ENCODE measurements around the gene PUM2. TPM values are rescaled to one million over a fixed set of nuclear protein-coding genes. Genes with fewer than 3 reads are reported as not detected.
"Not testable (repeated sequence)": the region's sequence is repeated elsewhere in the genome, so short reads cannot be mapped to it uniquely, and the experiment has no call there.

Gene PUM2
- total and polyA plus RNA-seq, 5 experiments from 2014 or later, result 17.1 to 177 (median 19.0) TPM

- ATAC-seq (no peak), DNase-seq (no peak)
- Mint-ChIP-seq H3K9me3 (no peaks in the 10 kb centered on the region), H3K36me3 (peaks cover 0 to 54% (median 15%) of the 10 kb centered on the region in 3 donors), H3K27me3 (no peaks in the 10 kb centered on the region), H3K4me1 (peaks cover 3 to 25% (median 16%) of the 10 kb centered on the region in 4 donors), H3K4me3 (no peak overlapping the region), H3K27ac (peak overlapping the region in 2 of 10 donors; percentile 31 to 51)
- POLR2A ChIA-PET, result interaction anchor here (1.5 kb wide), 1 partner anchor 11 kb away, joined by 4 read pairs; no protein-coding TSS in a partner anchor
Measured at GRCh38 chr2:20294231-20294630, 56.4 kb downstream of the PUM2 start.

DNA sequence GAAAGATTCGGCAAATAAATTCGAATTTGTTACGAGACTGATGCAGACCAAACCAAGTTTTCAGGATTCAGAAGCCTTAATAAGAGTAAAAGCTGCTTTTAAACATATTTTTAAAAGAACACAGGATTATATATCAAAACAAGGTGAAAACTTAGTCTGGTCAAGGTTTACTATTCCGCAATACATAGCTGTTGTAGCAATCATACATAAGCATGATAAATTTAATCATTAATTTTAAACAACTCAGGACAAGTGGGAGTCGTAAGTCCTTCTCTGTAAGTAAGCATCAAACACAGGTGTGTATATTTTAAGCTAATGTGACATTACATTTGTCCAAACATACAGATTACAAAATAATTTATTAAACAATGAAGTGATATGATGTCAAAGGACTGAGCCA, 57.7 kb downstream of the PUM2 start:
- no peaks in the 10 kb centered on the region for H3K27me3 Mint-ChIP-seq
- H3K27ac Mint-ChIP-seq, result no peak overlapping the region
- no peak for ATAC-seq
- peaks cover 3 to 21% (median 14%) of the 10 kb centered on the region in 4 donors for H3K4me1 Mint-ChIP-seq
- POLR2A ChIA-PET, result interaction anchor here (1.5 kb wide), 1 partner anchor 10 kb away, joined by 4 read pairs; no protein-coding TSS in a partner anchor
- H3K4me3 Mint-ChIP-seq, result no peak overlapping the region
- DNase-seq, result no peak
- peaks cover 0 to 45% (median 13%) of the 10 kb centered on the region in 3 donors for H3K36me3 Mint-ChIP-seq
- H3K9me3 Mint-ChIP-seq, result no peaks in the 10 kb centered on the region

GRCh38 chr2:20291846-20292408, 58.7 kb downstream of the PUM2 start:
- Mint-ChIP-seq H3K27ac (peak overlapping the region in 1 of 10 donors; percentile 54), H3K36me3 (peaks cover 0 to 34% (median 9%) of the 10 kb centered on the region in 3 donors), H3K4me3 (no peak overlapping the region), H3K9me3 (no peaks in the 10 kb centered on the region), H3K27me3 (no peaks in the 10 kb centered on the region), H3K4me1 (peaks cover 3 to 18% (median 10%) of the 10 kb centered on the region in 4 donors)
- no peak for ATAC-seq
- no peak for DNase-seq
- POLR2A ChIA-PET, result interaction anchor here (0.7 to 1.1 kb wide), 3 partner anchors 14 to 60 kb away, joined by 3 to 5 read pairs (median 5); no protein-coding TSS in a partner anchor

DNA sequence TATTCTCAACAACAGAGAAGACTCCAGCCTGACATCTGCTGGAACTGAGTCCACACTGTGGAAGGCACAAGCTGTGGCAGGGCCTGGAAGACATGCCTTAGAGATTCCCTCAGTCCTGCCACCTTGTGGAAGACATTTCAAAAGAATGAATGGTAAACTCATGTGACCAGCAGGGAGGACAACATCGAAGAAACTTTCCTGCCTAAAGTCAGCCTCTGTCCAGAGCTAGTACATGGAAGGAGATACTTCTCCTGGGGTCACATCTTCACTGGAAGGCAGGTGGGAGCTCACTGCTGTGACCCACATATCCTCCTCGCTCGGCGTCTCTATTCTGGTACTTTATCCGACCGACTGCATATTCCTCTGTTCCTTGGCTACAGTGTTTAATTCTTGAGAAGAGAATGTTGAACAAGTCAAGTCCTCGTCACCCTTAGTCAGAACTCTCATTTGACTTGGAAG, 59.5 kb downstream of the PUM2 start:
- DNase-seq, result no peak
- H3K4me3 Mint-ChIP-seq, result no peak overlapping the region
- no peaks in the 10 kb centered on the region for H3K27me3 Mint-ChIP-seq
- peak overlapping the region in 5 of 10 donors; percentile 31 to 76 (median 49) for H3K27ac Mint-ChIP-seq
- ATAC-seq, result peak; percentile 60 to 71
- H3K36me3 Mint-ChIP-seq, result peaks cover 0 to 26% (median 9%) of the 10 kb centered on the region in 3 donors
- peaks cover 3 to 14% (median 6%) of the 10 kb centered on the region in 4 donors for H3K4me1 Mint-ChIP-seq
- no peaks in the 10 kb centered on the region for H3K9me3 Mint-ChIP-seq
- POLR2A ChIA-PET, result interaction anchor here (1.1 kb wide), 1 partner anchor 47 kb away, joined by 3 read pairs; no protein-coding TSS in a partner anchor

DNA sequence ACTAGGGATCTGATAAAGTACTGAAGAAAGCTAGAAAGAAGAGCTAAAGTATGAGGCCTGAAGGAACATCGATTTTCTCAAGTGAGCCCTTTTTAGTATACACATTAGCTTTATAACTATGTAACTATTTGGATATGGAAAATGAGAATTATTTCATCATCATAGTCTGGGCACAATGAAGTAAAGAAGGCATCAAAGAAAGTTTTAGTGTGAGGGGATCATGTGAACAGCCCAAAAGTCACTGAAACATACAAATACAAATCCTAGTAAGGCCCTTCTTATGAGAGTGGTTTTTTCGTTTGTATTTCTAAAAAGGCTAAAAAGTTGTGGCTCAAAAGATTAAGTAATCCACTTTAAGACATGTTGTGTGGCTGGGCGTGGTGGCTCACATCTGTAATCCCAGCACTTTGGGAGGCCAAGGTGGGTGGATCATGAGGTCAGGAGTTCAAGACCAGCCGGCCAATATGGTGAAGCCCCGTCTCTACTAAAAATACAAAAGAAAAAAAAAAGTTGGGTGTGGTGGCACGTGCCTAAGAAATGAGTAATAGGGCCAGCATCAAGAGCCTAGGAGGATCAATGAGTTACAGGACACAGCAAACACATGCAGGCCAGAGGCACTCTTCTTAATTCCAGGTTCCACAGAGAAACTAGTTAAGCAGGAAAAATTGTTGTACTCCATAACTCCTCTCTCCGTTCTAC, 61.9 kb downstream of the PUM2 start:
- peaks cover 0 to 18% (median 9%) of the 10 kb centered on the region in 3 donors for H3K36me3 Mint-ChIP-seq
- POLR2A ChIA-PET, result interaction anchor here (1.2 kb wide), 1 partner anchor 24 kb away, joined by 3 read pairs; no protein-coding TSS in a partner anchor
- no peaks in the 10 kb centered on the region for H3K27me3 Mint-ChIP-seq
- H3K4me1 Mint-ChIP-seq, result peaks cover 3 to 15% (median 7%) of the 10 kb centered on the region in 4 donors
- no peak overlapping the region for H3K4me3 Mint-ChIP-seq
- ATAC-seq (no peak), DNase-seq (no peak)
- no peaks in the 10 kb centered on the region for H3K9me3 Mint-ChIP-seq
- peak overlapping the region in 3 of 10 donors; percentile 27 to 66 (median 66) for H3K27ac Mint-ChIP-seq

GRCh38 chr2:20282916-20283592, 67.6 kb downstream of the PUM2 start:
- POLR2A ChIA-PET, result interaction anchor here (0.6 to 1.1 kb wide), 2 partner anchors 10 to 67 kb away, joined by 3 to 4 read pairs; no protein-coding TSS in a partner anchor
- H3K36me3 Mint-ChIP-seq, result peaks cover 6 to 60% (median 7%) of the 10 kb centered on the region in 3 donors
- H3K27me3 Mint-ChIP-seq, result no peaks in the 10 kb centered on the region
- H3K27ac Mint-ChIP-seq, result peak overlapping the region in 1 of 10 donors; percentile 39
- no peak for DNase-seq
- no peak for ATAC-seq
- H3K4me1 Mint-ChIP-seq, result peaks cover 5 to 18% (median 9%) of the 10 kb centered on the region in 4 donors
- no peak overlapping the region for H3K4me3 Mint-ChIP-seq
- H3K9me3 Mint-ChIP-seq, result no peaks in the 10 kb centered on the region

- H3K4me3 Mint-ChIP-seq, result no peak overlapping the region
- H3K9me3 Mint-ChIP-seq, result no peaks in the 10 kb centered on the region
- H3K27me3 Mint-ChIP-seq, result no peaks in the 10 kb centered on the region
- ATAC-seq, result no peak
- DNase-seq, result no peak
- peak overlapping the region in 1 of 10 donors; percentile 28 for H3K27ac Mint-ChIP-seq
- peaks cover 7 to 22% (median 9%) of the 10 kb centered on the region in 4 donors for H3K4me1 Mint-ChIP-seq
- peaks cover 6 to 70% (median 7%) of the 10 kb centered on the region in 3 donors for H3K36me3 Mint-ChIP-seq
- POLR2A ChIA-PET, result no interaction called here
Measured at GRCh38 chr2:20281876-20282275, 68.8 kb downstream of the PUM2 start.

DNA sequence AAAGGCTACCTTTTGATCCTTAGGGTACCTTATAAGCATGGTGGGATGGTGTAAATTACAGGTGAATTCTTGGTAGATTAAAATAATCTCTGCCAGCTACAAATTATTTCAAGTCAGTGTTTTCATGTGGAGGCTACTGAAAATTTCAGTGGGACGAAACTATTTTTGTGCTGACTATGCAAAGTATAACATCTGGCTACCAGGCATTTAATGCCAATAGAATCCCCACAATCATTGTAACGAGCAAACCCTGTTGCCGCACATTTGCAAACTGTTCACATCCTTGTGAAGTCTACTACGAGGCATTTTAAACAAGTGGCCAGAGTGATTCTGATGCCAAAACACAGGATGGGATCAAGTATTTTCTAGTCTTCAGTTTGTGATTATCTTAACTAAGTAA, 77.6 kb downstream of the PUM2 start:
- Mint-ChIP-seq H3K4me1 (peaks cover 5 to 21% (median 14%) of the 10 kb centered on the region in 4 donors), H3K4me3 (no peak overlapping the region), H3K27ac (peak overlapping the region in 1 of 10 donors; percentile 54), H3K27me3 (no peaks in the 10 kb centered on the region), H3K9me3 (no peaks in the 10 kb centered on the region), H3K36me3 (peaks cover 6 to 63% (median 6%) of the 10 kb centered on the region in 3 donors)
- ATAC-seq (no peak), DNase-seq (no peak)
- POLR2A ChIA-PET, result no interaction called here

- DNase-seq, H3K27me3 Mint-ChIP-seq, H3K4me3 Mint-ChIP-seq, H3K9me3 Mint-ChIP-seq, H3K27ac Mint-ChIP-seq, POLR2A ChIA-PET, ATAC-seq: not testable (repeated sequence)
- Mint-ChIP-seq H3K36me3 (peaks cover 6 to 69% (median 9%) of the 10 kb centered on the region in 3 donors), H3K4me1 (peaks cover 7 to 18% (median 13%) of the 10 kb centered on the region in 4 donors)
Measured at GRCh38 chr2:20268317-20268716, 82.3 kb downstream of the PUM2 start.

DNA sequence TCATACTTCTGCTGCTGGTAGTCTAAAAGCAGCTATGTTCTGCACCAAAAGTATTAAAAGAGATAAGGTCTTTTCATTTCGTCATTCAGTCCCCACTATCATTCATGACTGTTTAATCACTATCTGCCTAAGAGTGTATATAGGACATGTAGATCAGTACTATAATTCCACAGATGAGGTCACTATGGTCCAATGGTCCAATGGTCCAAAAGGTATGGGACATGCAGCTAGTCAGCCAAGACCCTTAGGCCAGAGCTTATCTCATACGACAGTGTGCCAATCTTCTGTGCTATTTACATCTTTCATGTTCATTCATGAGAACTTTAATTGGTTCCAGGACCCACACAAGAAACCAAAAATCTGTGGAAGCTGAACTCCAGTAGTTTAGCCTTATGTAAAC, 83.1 kb downstream of the PUM2 start:
- Mint-ChIP-seq H3K27me3 (no peaks in the 10 kb centered on the region), H3K4me1 (peaks cover 6 to 18% (median 12%) of the 10 kb centered on the region in 4 donors), H3K36me3 (peaks cover 6 to 69% (median 9%) of the 10 kb centered on the region in 3 donors), H3K27ac (peak overlapping the region in 4 of 10 donors; percentile 32 to 94 (median 47)), H3K4me3 (no peak overlapping the region), H3K9me3 (no peaks in the 10 kb centered on the region)
- no peak for DNase-seq
- POLR2A ChIA-PET, result no interaction called here
- ATAC-seq, result no peak

- no peak for DNase-seq
- no peak overlapping the region for H3K4me3 Mint-ChIP-seq
- H3K9me3 Mint-ChIP-seq, result no peaks in the 10 kb centered on the region
- H3K27me3 Mint-ChIP-seq, result no peaks in the 10 kb centered on the region
- peaks cover under 1 to 75% (median 6%) of the 10 kb centered on the region in 3 donors for H3K36me3 Mint-ChIP-seq
- peak overlapping the region in 5 of 10 donors; percentile 1 to 74 (median 27) for H3K27ac Mint-ChIP-seq
- POLR2A ChIA-PET, result interaction anchor here (0.9 kb wide), 1 partner anchor 24 kb away, joined by 3 read pairs; no protein-coding TSS in a partner anchor
- ATAC-seq, result no peak
- peaks cover 4 to 13% (median 7%) of the 10 kb centered on the region in 4 donors for H3K4me1 Mint-ChIP-seq
Measured at GRCh38 chr2:20264629-20265028, 86.0 kb downstream of the PUM2 start.

GRCh38 chr2:20257411-20257810, 93.2 kb downstream of the PUM2 start:
- ATAC-seq, result no peak
- no peaks in the 10 kb centered on the region for H3K4me1 Mint-ChIP-seq
- H3K4me3 Mint-ChIP-seq, result no peak overlapping the region
- no peak for DNase-seq
- H3K27ac Mint-ChIP-seq, result no peak overlapping the region
- POLR2A ChIA-PET, result no interaction called here
- H3K27me3 Mint-ChIP-seq, result no peaks in the 10 kb centered on the region
- H3K36me3 Mint-ChIP-seq, result peaks cover 0 to 79% (median 13%) of the 10 kb centered on the region in 3 donors
- no peaks in the 10 kb centered on the region for H3K9me3 Mint-ChIP-seq

Measured in naive thymus-derived CD8-positive, alpha-beta T cell (primary cell).